IMR-90 (cell line): Measurements from ENCODE around the gene AGO1. TPM values are rescaled to one million over a fixed set of nuclear protein-coding genes. Genes with fewer than 3 reads are reported as not detected.

Experiments
- ATAC-seq: fragments of 200-7000 bp; cut with Tn5 transposase; 2 replicates; pipeline ENCODE4 v1.9.1; 2020; ENCODE audit warnings: low read depth, mild to moderate bottlenecking, moderate library complexity
- BruUV-seq: library from RNA; stranded (reverse); fragments of 400-500 nt; replicated peaks from 2 replicates; lab custom pipeline; 2021; lab: Mats Ljungman, UMichigan
- CTCF ChIA-PET: fragments of 300-600 bp; formaldehyde crosslinking; extraction: SDS; loops from one replicate; lab custom pipeline; 2021; ENCODE audit warnings: antibody characterized with exemption; lab: Yijun Ruan, JAX
- POLR2A ChIA-PET: fragments of 300-600 bp; sonication (Branson Sonifier 250); formaldehyde crosslinking; loops from one replicate; lab custom pipeline; 2022; ENCODE audit warnings: antibody characterized with exemption; ENCODE audit not compliant: unreplicated experiment; lab: Charles Lee
- DNase-seq: peaks from one replicate; pipeline ENCODE4 v3.0.0; 2013
- H2AFZ ChIP-seq: replicated peaks from 2 replicates; pipeline ENCODE3; 2013; ENCODE audit warnings: low read length, mild to moderate bottlenecking; ENCODE audit not compliant: poor library complexity
- H2AK5ac ChIP-seq: 2 replicates; pipeline ENCODE4 v1.6.1; 2013; ENCODE audit warnings: low read depth, low read length, inconsistent platforms
- H2AK9ac ChIP-seq: replicated peaks from 2 replicates; pipeline ENCODE3; 2013; ENCODE audit warnings: mild to moderate bottlenecking, low read depth, low read length, moderate library complexity; ENCODE audit not compliant: poor library complexity
- H2BK120ac ChIP-seq: 2 replicates; pipeline ENCODE4 v1.6.1; 2013; ENCODE audit warnings: low read depth, low read length, inconsistent platforms
- H2BK15ac ChIP-seq: 3 replicates; pipeline ENCODE4 v1.6.1; 2013; ENCODE audit warnings: low read depth, low read length, inconsistent platforms
- H2BK20ac ChIP-seq: 2 replicates; pipeline ENCODE4 v1.6.1; 2013; ENCODE audit warnings: low read depth, mild to moderate bottlenecking, inconsistent platforms, low read length, moderate library complexity
- H2BK5ac ChIP-seq: 2 replicates; pipeline ENCODE4 v1.6.1; 2013; ENCODE audit warnings: mild to moderate bottlenecking, low read depth, low read length, inconsistent platforms; ENCODE audit not compliant: poor library complexity, severe bottlenecking
- H3K14ac ChIP-seq: replicated peaks from 2 replicates; pipeline ENCODE4 v1.6.1; 2013; ENCODE audit warnings: low read depth, low read length, inconsistent platforms
- H3K18ac ChIP-seq: 2 replicates; pipeline ENCODE4 v1.6.1; 2013; ENCODE audit warnings: low read depth, low read length, control low read depth
- H3K23ac ChIP-seq: 2 replicates; pipeline ENCODE4 v1.6.1; 2013; ENCODE audit warnings: low read depth, low read length, inconsistent platforms
- H3K27ac ChIP-seq: 2 replicates; pipeline ENCODE4 v1.5.1; 2013; ENCODE audit warnings: mild to moderate bottlenecking, control low read depth, low read length; ENCODE audit not compliant: insufficient read depth
- H3K27me3 ChIP-seq: 2 replicates; pipeline ENCODE4 v1.6.1; 2013; ENCODE audit warnings: low read length; ENCODE audit not compliant: control insufficient read depth, insufficient read depth
- H3K36me3 ChIP-seq: 2 replicates; pipeline ENCODE4 v1.6.1; 2013; ENCODE audit warnings: low read length, mixed read lengths; ENCODE audit not compliant: control insufficient read depth, insufficient read depth
- H3K4ac ChIP-seq: 2 replicates; pipeline ENCODE4 v1.6.1; 2013; ENCODE audit warnings: low read depth, low read length, inconsistent platforms
- H3K4me1 ChIP-seq: 2 replicates; pipeline ENCODE4 v1.6.1; 2013; ENCODE audit warnings: low read length, mixed read lengths; ENCODE audit not compliant: control insufficient read depth, insufficient read depth
- H3K4me2 ChIP-seq: 2 replicates; pipeline ENCODE4 v1.6.1; 2013; ENCODE audit warnings: low read depth, mild to moderate bottlenecking, control low read depth, low read length, moderate library complexity
- H3K4me3 ChIP-seq: 2 replicates; pipeline ENCODE4 v1.5.1; 2013; ENCODE audit warnings: low read depth, mild to moderate bottlenecking, control low read depth, low read length, moderate library complexity; ENCODE audit not compliant: insufficient read depth
- H3K56ac ChIP-seq: 2 replicates; pipeline ENCODE4 v1.6.1; 2013; ENCODE audit warnings: low read length, inconsistent platforms; ENCODE audit not compliant: insufficient read depth; ENCODE audit errors: extremely low read depth
- H3K79me1 ChIP-seq, 2 experiments: 2 replicates each; pipeline ENCODE4 v1.6.1; 2013; ENCODE audit warnings: low read length in 2 of 2, inconsistent platforms in 1 of 2, low read depth in 1 of 2
- H3K9ac ChIP-seq: 2 replicates; pipeline ENCODE4 v1.6.1; 2013; ENCODE audit warnings: low read depth, low read length, control low read depth
- H3K9me1 ChIP-seq: 2 replicates; pipeline ENCODE4 v1.6.1; 2013; ENCODE audit warnings: low read length, inconsistent platforms; ENCODE audit not compliant: insufficient read depth
- H3K9me3 ChIP-seq: 2 replicates; pipeline ENCODE4 v1.6.1; 2013; ENCODE audit warnings: low read length; ENCODE audit not compliant: control insufficient read depth, insufficient read depth
- H4K20me1 ChIP-seq: 2 replicates; pipeline ENCODE4 v1.6.1; 2013; ENCODE audit warnings: low read length, inconsistent platforms; ENCODE audit not compliant: insufficient read depth
- H4K5ac ChIP-seq: 2 replicates; pipeline ENCODE4 v1.6.1; 2013; ENCODE audit warnings: mild to moderate bottlenecking, low read depth, low read length, control low read depth
- H4K8ac ChIP-seq, 2 experiments: 2 replicates each; pipeline ENCODE4 v1.6.1; 2013; ENCODE audit warnings: low read depth in 2 of 2, low read length in 2 of 2, control low read depth in 1 of 2, inconsistent platforms in 1 of 2
- H4K91ac ChIP-seq: 2 replicates; pipeline ENCODE4 v1.6.1; 2013; ENCODE audit warnings: low read depth, low read length, inconsistent platforms; ENCODE audit not compliant: insufficient read depth
- CEBPB ChIP-seq: IDR thresholded peaks from 2 replicates; pipeline ENCODE4 v1.6.1; 2012; ENCODE audit warnings: low read depth, low read length, improper control_type of control experiment
- MAFK ChIP-seq: IDR thresholded peaks from 2 replicates; pipeline ENCODE4 v1.6.1; 2012; ENCODE audit warnings: low read depth, low read length, improper control_type of control experiment
- MAZ ChIP-seq: IDR thresholded peaks from 2 replicates; pipeline ENCODE4 v1.6.1; 2012; ENCODE audit warnings: low read depth, mild to moderate bottlenecking, low read length, improper control_type of control experiment, moderate library complexity, borderline replicate concordance
- POLR2A ChIP-seq: IDR thresholded peaks from 2 replicates; pipeline ENCODE4 v1.6.1; 2012; ENCODE audit warnings: mild to moderate bottlenecking, low read depth, low read length
- RAD21 ChIP-seq: IDR thresholded peaks from 2 replicates; pipeline ENCODE4 v1.6.1; 2012; ENCODE audit warnings: low read length, improper control_type of control experiment
- RCOR1 ChIP-seq: IDR thresholded peaks from 2 replicates; pipeline ENCODE4 v1.6.1; 2012; ENCODE audit warnings: mild to moderate bottlenecking, low read length, improper control_type of control experiment; ENCODE audit not compliant: insufficient replicate concordance
- WGBS, 2 experiments: methylation state at CpG; one replicate each; pipeline versions ENCODE4 v1.1.5 to v1.1.7; 2013; ENCODE audit warnings: missing lambda C conversion rate in 2 of 2; ENCODE audit not compliant: insufficient read length in 1 of 2; ENCODE audit errors: extremely low coverage in 2 of 2; 5-methylcytosine and 5-hydroxymethylcytosine counted together
- dilution Hi-C: fragments of 300-500 bp; cut with HindIII; formaldehyde crosslinking; loops from one replicate; pipeline ENCODE4 v1.14.3; 2018; ENCODE audit warnings: low sequenced_read_pairs; ENCODE audit not compliant: unreplicated experiment
- in situ Hi-C: fragments of 300-500 bp; cut with MboI; formaldehyde crosslinking; loops from 3 replicates; pipeline ENCODE4 v1.14.3; 2019; ENCODE audit warnings: low sequenced_read_pairs, inconsistent platforms, mixed read lengths
- intact Hi-C: fragments of 100-400 bp; cut with micrococcal nuclease; formaldehyde crosslinking; loops from 2 replicates; pipeline ENCODE4 v1.10.0; 2022
- polyA plus RNA-seq, 3 experiments: library from polyadenylated mRNA; depleted of rRNA; stranded (reverse); fragments of >200 nt; gene quantifications; 2 replicates each; pipeline ENCODE4 v1.2.3, GENCODE V29; 2012; ENCODE audit warnings: low replicate concordance in 1 of 3
- total RNA-seq: library from RNA; depleted of rRNA; stranded (reverse); fragments of >200 nt; gene quantifications from 2 replicates; pipeline ENCODE4 v1.2.3, GENCODE V29; 2012

AGO1 gene
- total and polyA plus RNA-seq, 2 of the 4 experiments (the other 2 are of a cell fraction) = 11.3 to 21.5 TPM

DNA sequence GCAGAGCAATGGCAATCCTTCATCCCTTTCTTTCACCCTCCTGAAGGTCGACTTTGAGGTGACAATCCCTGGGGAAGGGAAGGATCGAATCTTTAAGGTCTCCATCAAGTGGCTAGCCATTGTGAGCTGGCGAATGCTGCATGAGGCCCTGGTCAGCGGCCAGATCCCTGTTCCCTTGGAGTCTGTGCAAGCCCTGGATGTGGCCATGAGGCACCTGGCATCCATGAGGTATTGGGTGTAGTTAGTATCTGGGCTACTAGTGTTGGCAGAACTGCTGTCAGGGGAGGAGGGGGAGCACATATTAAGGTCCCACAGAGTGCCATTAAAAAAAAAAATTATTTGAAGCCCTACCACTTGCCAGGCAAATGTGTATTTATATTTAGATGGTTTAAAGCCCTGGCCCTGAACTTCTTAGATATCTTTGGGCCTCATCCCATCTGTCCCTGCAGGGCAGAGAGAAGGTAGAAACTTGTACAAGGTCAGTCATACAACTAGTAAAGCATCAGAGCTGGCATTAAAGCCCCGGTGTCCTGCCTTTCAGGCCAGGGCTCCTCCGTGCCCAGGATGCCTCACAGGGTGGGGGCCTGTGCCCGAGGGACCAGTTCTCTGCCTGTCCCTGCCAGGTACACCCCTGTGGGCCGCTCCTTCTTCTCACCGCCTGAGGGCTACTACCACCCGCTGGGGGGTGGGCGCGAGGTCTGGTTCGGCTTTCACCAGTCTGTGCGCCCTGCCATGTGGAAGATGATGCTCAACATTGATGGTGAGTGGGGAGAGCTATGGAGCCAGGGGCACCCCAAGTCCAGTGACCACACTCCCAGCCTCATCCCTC is 10.3 kb downstream of the AGO1 start:
- ChIA-PET POLR2A (no interaction called here), CTCF (interaction anchor here (0.6 kb wide), 1 partner anchor 54 kb away, joined by 3 read pairs; no protein-coding TSS in a partner anchor)
- ATAC-seq (no peak), DNase-seq (no peak)
- TF ChIP-seq MAZ (no peak), CEBPB (no peak), POLR2A (no peak), RAD21 (no peak), RCOR1 (no peak), MAFK (no peak)
- peak overlapping the region; percentile 24 for H2AFZ ChIP-seq
- in situ Hi-C loops = no loop called here
- H3K14ac ChIP-seq = no peak overlapping the region
- no peak overlapping the region for H2BK20ac ChIP-seq
- no peaks in the 10 kb centered on the region for H3K27me3 ChIP-seq
- no TSS peak for BruUV-seq
- H3K9me1 ChIP-seq = peaks cover 4% of the 10 kb centered on the region; the same call in 1 of the 2 replicates
- H3K4ac ChIP-seq = no peak overlapping the region
- 0 out of 2 replicates have a peak, but pooled peaks cover 2% of the 10 kb centered on the region for H3K4me1 ChIP-seq
- no peak overlapping the region for H2AK5ac ChIP-seq
- H3K9me3 ChIP-seq = no peaks in the 10 kb centered on the region
- H3K56ac ChIP-seq = no peak overlapping the region
- 94% methylated on average over 5 of the region's 14 CpGs; no CpG with 5 or more reads in 1 of the 2 experiments for WGBS, 2 experiments
- H3K36me3 ChIP-seq = peaks cover 30% of the 10 kb centered on the region
- H2BK15ac ChIP-seq = no peak overlapping the region
- H4K20me1 ChIP-seq = no peaks in the 10 kb centered on the region
- dilution Hi-C loops = no loop called here
- no peak overlapping the region for H4K8ac ChIP-seq
- H2BK5ac ChIP-seq = no peak overlapping the region
- H3K9ac ChIP-seq = no peak overlapping the region
- no peaks in the 10 kb centered on the region; a peak in 2 of 4 replicates for H3K79me1 ChIP-seq
- no peak overlapping the region for H3K27ac ChIP-seq
- no peak overlapping the region for H2BK120ac ChIP-seq
- no peak overlapping the region for H2AK9ac ChIP-seq
- H3K23ac ChIP-seq = no peak overlapping the region
- H3K4me2 ChIP-seq = no peak overlapping the region
- no peak overlapping the region for H3K4me3 ChIP-seq
- no peak overlapping the region for H4K91ac ChIP-seq
- no peak overlapping the region for H3K18ac ChIP-seq
- no peak overlapping the region for H4K5ac ChIP-seq
- intact Hi-C loops = no loop called here
